Inferior parietal cortex (tissue), 1 donor: Measurements from ENCODE around the gene SLC12A7.
A peak's percentile ranks its signal among the peaks of the same experiment; 100 is the strongest.

ENCODE experiments used
- DNase-seq: peaks from one replicate; pipeline ENCODE4 v3.0.0-alpha.2; 2016; ENCODE audit errors: extremely low spot score

Gene SLC12A7

DNA sequence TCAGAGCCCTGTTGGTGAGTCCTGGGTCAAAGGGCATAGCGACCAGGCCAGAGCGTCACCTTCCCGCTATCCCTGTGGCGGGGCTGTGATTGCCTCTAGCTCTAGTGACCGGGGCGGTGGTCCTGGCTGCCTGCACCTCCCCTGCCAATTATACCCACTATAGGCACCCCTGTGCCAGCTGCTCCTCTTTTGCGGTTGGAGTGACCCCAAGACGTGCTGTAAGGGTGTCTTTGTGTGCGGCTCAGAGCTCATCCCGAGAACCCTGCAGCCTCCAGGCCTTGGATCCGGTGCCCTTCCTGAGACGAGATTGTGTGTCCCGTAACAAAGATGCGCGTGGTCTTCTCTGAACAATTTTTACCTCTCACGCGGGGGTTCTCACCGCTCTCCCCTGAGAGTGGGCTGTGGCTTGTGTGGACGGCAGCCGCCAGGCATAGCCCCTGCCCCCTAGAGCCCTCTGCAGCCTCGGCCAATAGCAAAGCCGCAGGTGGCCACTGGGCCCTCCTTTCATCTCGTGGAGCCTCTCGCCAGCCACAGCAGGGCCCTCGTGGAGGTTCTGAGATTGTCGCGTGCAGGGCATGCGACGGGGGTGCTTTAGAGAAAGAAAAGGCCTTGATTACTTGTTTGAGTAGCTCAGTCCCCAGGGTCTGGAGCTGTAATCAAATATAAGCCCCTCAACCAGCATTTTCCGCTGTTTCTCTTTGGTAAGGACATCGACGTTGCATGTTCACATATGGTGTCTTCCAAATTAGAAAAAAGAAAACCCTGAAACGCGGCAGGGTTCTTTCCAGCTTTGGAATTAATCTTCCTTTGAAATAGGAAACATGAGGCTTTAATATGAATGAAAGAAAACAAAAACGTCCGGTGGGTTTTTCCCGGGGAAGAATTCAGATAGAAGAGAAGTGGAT, 92.6 kb downstream of the SLC12A7 start:
- no peak for DNase-seq

DNA sequence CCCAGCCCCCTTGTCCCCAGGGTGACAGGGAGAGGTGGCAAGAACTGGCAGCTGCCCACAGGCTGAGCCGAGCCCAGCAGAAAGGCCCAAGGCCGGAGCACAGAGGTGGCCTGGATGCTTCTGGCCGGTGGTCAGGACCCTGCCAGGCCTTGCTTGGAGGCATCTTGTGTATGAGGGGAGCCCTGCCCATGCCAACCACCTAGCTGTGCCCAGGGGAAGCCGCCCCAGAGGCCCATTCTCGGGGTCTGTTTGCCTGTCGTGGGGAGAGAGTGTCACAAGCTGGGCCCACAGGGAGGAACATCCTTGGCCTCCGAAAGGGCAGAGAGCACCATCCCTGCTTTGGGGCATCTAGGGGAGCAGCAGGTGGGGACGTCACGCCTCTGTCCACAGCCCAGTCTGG, 93.3 kb downstream of the SLC12A7 start:
- no peak for DNase-seq

DNA sequence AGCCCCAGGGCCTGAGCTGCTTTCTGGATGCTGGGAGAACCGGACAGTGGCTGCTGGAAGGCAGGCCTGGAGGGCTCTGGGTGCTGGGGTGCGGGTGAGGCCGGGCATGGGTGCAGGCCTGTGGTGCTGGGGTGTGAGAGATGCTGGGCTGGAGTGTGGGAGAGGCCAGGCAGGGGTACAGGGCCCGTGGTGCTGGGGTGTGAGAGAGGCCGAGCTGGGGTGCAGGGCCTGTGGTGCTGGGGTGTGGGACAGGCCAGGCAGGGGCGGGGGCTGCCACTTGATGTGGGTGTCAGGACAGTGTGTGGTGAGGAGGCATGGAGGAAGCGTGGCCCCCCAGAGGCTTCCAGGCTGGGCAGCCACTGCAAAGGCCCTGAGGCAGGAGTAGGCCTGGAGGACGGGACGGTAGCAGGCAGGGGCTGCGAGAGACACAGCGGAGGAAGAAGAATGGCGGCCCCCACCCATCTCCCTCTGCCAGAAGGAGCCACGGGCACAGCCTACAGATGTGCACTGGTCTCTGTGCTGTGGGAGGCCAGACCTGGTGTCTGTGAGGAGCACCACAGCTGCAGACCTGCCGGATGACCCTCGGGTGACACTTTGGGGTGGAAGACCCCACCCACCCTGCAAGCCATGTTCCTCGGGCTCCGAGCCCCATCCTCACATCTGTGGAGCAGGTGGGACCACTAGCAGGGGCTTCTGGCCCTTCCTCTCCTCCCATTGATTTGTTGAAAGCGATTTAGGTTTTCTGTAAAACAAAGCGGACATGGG, 94.0 kb downstream of the SLC12A7 start:
- no peak for DNase-seq

DNA sequence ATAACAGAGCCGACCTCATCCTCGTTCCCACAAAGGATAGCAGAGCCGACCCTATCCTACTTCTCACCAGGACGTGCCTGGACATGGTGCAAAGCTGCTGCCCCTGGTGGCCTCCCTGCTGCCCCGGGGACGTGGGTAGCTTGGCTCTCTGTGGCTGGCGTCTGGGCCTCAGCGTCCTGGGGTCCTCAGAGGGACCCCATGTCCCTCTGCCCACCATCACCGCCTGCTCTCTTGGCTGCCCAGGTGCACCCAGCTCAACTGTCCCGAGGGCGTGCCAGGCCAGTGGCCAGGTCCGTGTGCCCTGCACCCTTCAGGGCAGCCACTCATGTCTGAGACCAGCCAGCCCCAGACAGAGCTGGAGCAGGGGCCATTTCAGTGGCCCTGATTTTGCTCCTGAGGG, 94.8 kb downstream of the SLC12A7 start:
- DNase-seq: no peak

DNA sequence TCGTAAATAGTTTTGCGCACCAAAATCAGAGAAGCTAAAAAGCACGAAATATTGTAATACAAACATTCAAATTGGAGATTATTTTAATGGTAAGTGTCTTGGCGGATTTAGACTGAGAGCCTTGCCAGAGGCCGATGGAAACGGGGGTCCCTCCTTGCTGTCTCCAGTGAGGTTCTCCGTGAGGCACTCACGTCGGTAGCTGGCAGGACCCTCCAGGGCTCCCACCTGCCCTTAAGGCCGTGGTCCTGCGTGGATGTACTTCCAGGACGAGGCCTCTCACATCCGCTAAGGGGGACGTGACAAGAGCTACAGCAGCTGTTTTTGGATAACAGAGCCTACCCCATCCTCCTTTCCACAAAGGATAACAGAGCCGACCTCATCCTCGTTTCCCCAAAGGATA, 95.4 kb downstream of the SLC12A7 start:
- DNase-seq: no peak

DNA sequence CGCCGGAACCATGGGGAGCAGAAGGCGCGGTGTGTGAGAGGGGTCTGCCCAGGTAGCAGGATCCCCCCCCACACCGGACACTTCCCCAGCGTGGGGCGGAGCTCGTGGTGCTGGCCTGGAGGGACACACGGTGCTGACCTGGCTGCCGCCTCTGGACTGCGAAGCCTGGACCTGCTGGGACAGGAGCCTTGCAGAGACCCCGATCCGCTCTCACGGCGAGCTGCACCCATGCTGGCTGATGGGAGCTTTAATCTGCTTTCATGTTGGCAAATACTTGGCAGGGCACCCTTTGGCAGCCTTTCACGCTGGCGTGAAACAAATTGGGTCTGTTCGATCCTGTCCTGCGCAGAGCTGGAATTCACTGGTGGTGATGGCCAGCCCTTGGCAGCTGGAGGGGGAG, 95.8 kb downstream of the SLC12A7 start:
- DNase-seq: peak; percentile 23

DNA sequence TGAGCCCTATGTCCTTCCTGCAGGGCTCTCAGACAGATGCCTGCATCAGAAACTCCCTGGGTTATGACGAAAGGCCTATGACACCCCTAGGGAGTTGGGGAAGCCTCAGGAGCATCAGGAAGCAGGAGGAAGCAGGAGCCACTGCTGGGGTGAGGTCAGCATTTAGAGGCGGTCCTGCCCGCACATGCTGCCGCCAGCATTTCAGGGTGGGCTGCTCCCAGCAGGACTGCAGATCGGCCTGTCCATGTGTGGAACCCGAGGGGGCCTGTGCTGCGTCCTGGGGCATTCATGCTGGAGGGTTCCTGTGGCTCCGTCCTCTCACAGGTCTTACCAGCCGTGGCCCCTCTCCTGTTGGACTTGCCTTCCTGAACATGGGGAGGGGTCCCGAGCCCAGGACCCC, 96.4 kb downstream of the SLC12A7 start:
- DNase-seq: no peak

DNA sequence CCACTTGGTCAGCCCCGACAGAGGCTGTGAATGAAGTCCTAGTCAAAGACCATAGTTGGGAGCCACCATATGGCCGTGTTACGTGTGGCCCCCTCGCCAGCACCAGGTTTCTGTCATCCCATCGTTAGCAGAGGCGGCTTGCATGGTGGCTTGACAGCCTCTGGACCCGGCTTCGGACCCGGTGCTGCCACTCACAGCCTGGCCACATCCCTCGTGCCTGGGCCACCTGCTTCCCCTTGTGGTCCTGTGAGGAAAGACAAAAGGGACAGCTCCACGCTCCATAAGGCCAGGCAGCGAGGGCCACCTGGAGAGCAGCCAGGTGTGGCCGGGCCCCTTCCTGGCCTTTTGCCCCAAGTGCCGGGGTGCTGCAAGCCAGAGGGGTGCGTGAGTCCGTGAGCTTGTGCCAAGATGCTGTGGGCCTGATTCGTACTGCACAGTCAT, 97.1 kb downstream of the SLC12A7 start:
- no peak for DNase-seq

DNA sequence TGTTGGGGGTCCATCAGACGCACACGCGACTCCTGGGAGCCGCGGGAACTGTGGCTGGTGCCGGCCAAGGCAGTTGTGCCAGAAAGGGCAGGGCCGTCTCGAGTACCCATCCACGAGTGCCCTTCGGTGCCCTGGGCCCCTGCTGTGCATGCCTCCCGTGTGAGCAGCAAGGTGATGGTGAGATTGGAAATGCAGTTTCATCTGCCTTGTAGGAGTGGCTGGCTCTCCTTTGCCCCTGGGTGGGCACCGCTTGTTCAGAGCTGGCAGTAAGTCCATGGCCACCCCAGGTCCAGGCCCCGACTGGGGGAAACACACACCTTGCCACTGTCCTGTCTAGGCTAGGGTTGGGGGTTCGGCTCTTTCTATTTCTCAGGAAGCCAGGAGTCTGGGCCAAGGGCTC, 97.5 kb downstream of the SLC12A7 start:
- no peak for DNase-seq

DNA sequence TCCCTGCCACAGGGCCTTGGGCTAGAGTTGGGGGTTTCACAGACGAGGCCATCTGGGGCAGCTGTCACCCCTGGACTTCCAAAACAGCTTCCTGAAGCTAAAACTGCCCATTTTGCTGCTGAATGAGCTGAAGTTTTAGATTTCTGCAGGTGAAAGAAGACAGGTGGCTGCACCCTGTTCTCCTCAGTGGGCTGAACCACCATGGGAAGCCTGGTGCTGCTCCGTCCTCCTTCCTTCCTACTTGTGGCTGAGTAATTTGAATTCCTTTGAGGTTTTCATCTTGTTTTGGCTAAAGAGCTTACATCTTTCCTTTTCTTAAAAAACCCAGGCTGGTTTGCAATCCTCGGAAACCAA, 97.9 kb downstream of the SLC12A7 start:
- DNase-seq: no peak

DNA sequence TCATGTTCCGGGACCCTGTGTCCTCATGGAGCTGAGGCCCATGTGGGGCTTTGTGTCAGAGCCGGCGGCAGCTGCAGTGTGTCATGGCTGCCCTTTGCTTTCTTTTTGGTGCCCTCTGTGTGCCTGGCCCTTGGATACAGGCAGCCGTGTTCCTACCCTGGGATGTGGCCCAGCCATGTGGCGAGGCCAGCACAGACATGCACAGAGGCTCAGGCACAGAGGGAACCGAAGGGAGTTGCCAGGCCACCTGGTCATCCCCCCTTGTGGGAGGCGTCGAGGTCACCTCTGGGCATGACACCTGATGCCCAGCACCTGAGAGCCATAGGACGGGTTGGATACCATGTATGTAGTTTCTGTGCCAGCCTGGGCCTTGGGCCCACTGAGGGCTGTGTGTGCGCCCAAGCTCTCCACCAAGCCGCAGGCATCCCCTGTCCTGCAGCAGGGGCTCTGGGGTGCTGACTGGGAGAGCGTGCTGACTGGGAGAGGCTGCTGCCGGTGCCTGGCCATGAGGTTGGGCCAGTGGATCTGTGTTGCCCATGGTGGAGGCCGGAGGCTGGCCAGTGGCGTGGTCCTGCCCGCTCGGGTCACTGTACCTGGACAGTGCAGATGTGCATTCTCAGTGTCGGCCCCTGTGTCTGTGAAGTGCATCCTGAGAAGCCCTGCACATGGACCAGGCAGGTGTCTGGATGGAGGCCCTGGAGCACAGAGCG, 98.5 kb downstream of the SLC12A7 start:
- no peak for DNase-seq

DNA sequence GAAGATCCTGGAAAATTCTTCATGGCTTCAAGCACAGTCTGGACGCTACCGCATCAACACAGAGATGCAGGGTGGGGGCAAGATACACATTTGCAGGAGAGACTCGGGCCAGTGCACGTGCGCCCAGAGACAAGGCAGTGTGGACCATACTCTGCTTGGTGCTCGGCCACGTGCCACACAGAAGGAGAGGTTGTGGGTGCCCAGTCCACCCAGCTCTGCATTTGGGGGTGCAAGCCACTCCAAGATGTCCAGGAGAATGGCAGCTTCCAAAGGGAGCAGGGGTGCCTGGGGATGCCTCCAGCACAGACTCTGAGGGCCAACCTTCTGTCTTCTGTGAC, 99.0 kb downstream of the SLC12A7 start:
- no peak for DNase-seq

GRCh38 chr5:1012313-1012841, 99.5 kb downstream of the SLC12A7 start:
- no peak for DNase-seq

DNA sequence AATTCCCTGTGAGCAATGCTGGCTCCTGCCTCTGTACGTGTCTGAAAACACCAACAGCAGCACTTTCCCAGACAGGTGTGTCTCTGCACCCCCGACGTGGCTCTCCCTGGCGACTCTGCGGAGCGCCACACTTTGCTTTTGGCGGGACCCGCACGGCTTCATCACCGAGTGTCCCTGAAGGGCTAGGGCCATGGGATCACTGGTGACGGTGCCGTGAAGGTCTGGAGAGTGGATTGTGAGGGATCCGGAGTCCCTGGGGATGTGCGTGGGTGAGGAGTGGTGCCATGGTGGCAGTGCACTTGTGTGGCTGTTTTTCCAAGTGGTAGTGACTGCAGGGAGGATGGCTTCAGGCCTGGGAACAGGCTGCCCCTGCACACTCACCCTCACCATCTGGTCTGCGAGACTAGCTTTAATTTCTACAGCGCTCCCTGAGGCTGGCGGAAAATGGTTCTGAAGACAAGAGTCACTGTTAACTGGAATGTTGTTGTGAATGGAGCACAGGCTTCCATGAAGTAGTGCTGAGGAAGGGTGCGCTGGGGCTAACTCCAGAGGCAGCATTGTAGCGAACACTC, 100.0 kb downstream of the SLC12A7 start:
- no peak for DNase-seq

DNA sequence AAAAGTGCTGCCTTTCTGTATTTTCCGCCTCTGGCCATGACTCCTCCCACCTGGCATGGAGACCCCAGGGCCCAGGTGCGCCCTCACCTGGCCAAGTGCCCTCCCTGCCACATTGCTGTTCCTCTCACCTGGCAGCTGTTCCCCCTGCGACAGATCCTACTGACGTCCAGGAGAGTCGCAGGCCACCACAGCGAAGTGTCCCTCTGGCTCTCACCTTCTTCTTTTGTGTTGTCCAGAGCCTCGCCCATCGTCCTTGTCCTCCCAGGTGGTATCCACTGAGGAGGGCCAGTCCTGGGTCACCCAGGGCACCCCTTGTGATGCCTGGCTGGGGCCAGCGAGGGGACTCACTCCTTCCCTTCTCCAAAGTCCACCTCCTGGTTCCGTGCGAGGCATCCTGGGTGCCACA, 100.6 kb downstream of the SLC12A7 start:
- DNase-seq: no peak

- DNase-seq: no peak
These were observed 101.2 kb downstream of the SLC12A7 start for GRCh38 chr5:1010641-1011046.

DNA sequence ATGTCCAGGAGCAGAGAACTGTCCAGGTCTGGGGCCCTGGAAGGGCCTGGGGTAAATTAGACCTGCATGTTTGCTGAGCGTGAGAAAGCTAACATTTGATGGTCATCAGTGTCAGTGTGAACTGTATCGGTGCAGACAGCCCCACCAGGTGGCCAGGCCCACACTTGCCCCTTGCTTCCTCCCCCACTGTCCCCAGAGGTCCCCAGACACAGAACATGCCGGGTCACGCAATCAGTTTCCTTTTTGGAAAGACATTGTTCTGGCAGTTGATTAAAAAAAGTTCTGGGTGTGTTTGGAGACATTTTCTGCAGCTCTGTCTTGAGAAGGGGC, 101.7 kb downstream of the SLC12A7 start:
- DNase-seq: no peak

DNA sequence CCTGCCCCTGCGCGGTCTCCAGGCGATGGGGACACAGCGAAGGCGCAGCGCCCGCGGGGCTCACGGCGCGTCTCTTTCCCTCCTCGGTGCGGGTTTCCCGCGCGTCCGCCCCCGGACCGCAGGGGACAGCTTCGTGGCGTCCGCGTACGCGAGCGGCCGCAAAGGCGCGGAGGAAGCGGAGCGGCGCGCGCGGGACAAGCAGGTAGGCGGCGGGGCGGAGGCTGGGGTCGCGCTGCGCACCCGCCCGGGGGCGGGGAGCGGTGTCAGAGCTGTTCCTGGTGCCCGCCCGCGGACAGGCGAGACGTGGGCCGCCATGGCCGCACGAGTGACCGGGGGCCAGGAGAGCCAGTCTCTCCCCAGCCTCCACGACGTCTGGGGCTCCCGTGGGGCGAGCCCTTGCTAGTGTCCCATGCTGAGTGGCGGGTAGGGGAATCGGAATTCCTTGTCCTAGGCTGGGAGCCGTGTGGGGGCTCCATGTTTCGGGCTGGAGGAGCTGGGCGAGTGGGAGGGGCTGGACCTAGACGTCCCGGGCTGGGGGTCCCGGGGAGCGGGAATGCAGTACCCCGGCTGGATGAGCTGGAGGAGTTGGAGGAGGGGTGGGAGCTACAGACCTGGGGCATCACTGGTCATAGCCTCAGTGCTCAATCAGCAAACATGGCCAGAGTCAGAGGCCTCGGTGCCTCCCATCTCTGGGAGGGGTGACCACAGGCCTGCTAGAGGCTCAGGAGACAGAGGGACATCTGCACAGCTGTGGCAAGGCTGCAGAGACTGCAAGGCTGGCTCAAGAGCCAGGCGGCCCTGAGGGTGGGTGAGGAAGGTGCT, 102.3 kb downstream of the SLC12A7 start:
- no peak for DNase-seq

DNA sequence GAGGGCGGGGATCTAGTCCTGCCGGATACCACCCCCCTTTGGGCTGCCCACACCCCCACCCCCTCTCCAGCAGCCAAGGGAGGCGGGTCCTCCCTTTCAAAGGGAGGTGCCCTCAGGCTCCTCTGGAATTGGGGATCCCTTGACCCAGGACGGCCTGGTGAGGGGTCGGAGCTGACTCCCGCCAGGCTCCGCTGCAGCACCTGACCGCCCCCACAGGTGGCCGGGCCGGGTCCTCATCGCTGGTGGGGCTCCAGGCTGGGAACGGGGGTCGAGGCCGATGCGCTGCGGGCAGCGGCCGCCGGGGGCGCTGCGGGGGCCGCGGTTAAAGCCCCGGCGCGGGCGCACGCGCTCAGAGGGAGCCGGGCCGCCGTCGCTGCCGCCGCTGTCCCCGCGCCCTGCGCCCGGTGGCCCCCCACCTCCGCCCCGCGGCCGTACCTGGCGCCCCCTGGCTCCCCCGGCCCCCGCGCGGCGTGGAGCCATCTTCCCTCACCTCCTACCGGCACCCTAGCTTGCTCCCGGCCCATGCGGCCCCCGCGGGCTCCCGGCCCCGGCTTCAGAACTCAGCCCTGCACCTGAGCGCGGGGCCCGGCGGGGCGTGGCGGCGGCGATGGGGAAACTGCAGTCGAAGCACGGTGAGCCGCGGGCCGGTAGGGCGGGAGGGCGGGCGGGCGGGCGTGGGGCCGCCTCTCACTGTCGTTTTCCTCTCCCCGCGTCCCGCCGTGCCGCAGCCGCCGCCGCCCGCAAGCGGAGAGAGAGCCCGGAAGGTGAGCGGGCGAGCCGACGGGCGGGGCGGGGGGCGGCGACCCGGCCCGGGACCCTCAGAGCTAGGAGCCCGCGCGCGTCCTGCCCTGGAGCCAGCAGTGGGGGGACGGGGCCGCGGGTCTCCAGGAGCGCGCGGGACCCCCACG, 103.2 kb downstream of the SLC12A7 start, which contains the start of gene NKD2:
TSS of gene NKD2 (plus strand) at position 352 of the 908 bp plus-strand sequence. CDS start at position 608, 256 bp downstream.
- no peak for DNase-seq
